Esophagus muscularis mucosa (tissue), 4 donors: ENCODE measurements around the gene ANXA5. TPM values are rescaled to one million over a fixed set of nuclear protein-coding genes. Genes with fewer than 3 reads are reported as not detected.

Experiments used
- DNase-seq: peaks from one replicate; pipeline ENCODE4 v3.0.0-alpha.2; 2017; ENCODE audit errors: extremely low spot score
- H3K27ac ChIP-seq, 4 donors: fragments of 200-600 bp; sonication (generic); replicated peaks in 1 of 4; 1 replicate in 3 of 4; 2 replicates in 1 of 4; pipeline ENCODE4 v1.5.1; 2016 to 2019; ENCODE audit warnings: mild to moderate bottlenecking in 1 of 4
- H3K27me3 ChIP-seq, 4 donors: fragments of 200-600 bp; sonication (generic); one replicate each; pipeline versions ENCODE4 v1.5.1 to v1.6.0; 2016 to 2019
- H3K36me3 ChIP-seq, 4 donors: fragments of 200-600 bp; sonication (generic); one replicate each; pipeline ENCODE4 v1.5.1; 2016 to 2019
- H3K4me1 ChIP-seq, 4 donors: fragments of 200-600 bp; sonication (generic); one replicate each; pipeline ENCODE4 v1.5.1; 2016 to 2019
- H3K4me3 ChIP-seq, 4 donors: fragments of 200-600 bp; sonication (generic); 1 replicate in 2 of 4; 2 replicates in 2 of 4; pipeline ENCODE4 v1.5.1; 2016 to 2019; ENCODE audit warnings: mild to moderate bottlenecking in 4 of 4, moderate library complexity in 1 of 4
- H3K9me3 ChIP-seq, 4 donors: fragments of 200-600 bp; sonication (generic); 1 replicate in 3 of 4; 2 replicates in 1 of 4; pipeline ENCODE4 v1.5.1; 2016 to 2019
- EP300 ChIP-seq: sonication (generic); formaldehyde crosslinking; IDR thresholded peaks from one replicate; pipeline ENCODE4 v1.6.1; 2017; ENCODE audit warnings: antibody characterized with exemption
- POLR2A ChIP-seq: fragments of 450-650 bp; IDR thresholded peaks from one replicate; pipeline ENCODE4 v1.6.1; 2017; ENCODE audit warnings: antibody characterized with exemption, moderate library complexity, mild to moderate bottlenecking, low read depth
- POLR2AphosphoS5 ChIP-seq, 2 donors: sonication (generic); formaldehyde crosslinking; IDR thresholded peaks; one replicate each; pipeline ENCODE4 v1.6.1; 2017; ENCODE audit warnings: antibody characterized with exemption in 2 of 2
- WGBS: methylation state at CpG from one replicate; pipeline ENCODE4 v1.1.5; 2018; 5-methylcytosine and 5-hydroxymethylcytosine counted together
- intact Hi-C: fragments of 100-400 bp; cut with DNase I; formaldehyde crosslinking; loops from one replicate; pipeline ENCODE4 v1.15.1; 2023
- total RNA-seq, 4 donors: library from RNA; depleted of rRNA; stranded (reverse); fragments of >200 nt; gene quantifications; one replicate each; pipeline versions ENCODE4 v1.1.0 to v1.2.1, GENCODE V29; 2016
- TF ChIP-seq, protein P1 (sequence below), 3 experiments: fragments of 200-600 bp in 2 of 3; fragments of 450-650 bp in 1 of 3; sonication (generic) in 2 of 3; IDR thresholded peaks; one replicate each; pipeline ENCODE4 v1.5.1; 2017 to 2019; ENCODE audit warnings: antibody characterized with exemption in 3 of 3, mild to moderate bottlenecking in 2 of 3, moderate library complexity in 1 of 3

Gene ANXA5
- total RNA-seq, 4 donors from 2014 or later, result 242 to 338 (median 270) TPM

DNA sequence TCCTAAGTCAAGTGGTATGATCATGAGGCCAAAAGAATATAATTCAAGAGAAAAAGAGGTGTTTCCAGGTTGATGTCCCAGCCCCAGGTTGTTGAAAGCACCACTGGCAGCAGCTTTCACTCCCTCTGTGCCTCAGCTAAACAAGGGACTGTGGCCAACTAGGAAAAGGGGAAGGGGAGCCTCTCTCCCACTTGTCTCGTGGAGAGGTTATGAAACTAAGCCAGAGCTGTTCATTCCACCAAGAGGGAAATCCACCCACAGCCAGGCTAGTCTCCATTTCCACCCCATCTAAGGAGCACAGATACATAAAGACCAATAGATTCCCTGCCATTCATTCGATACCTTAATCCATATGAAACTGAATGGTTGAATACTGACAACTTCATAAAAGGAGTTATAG is 8.1 kb downstream of the ANXA5 start:
- peaks cover 55 to 70% (median 61%) of the 10 kb centered on the region in 4 donors for H3K4me1 ChIP-seq
- no peak for DNase-seq
- WGBS, result 75% methylated on average over 2 of the region's 2 CpGs
- no peak overlapping the region for H3K4me3 ChIP-seq
- intact Hi-C loops, result no loop called here
- H3K36me3 ChIP-seq, result peaks cover 8 to 35% (median 21%) of the 10 kb centered on the region in 4 donors
- TF ChIP-seq POLR2AphosphoS5 (IDR thresholded peaks at IDR 0.05) (no peak), POLR2A (no peak), EP300 (no peak)
- TF ChIP-seq, protein P1, sequence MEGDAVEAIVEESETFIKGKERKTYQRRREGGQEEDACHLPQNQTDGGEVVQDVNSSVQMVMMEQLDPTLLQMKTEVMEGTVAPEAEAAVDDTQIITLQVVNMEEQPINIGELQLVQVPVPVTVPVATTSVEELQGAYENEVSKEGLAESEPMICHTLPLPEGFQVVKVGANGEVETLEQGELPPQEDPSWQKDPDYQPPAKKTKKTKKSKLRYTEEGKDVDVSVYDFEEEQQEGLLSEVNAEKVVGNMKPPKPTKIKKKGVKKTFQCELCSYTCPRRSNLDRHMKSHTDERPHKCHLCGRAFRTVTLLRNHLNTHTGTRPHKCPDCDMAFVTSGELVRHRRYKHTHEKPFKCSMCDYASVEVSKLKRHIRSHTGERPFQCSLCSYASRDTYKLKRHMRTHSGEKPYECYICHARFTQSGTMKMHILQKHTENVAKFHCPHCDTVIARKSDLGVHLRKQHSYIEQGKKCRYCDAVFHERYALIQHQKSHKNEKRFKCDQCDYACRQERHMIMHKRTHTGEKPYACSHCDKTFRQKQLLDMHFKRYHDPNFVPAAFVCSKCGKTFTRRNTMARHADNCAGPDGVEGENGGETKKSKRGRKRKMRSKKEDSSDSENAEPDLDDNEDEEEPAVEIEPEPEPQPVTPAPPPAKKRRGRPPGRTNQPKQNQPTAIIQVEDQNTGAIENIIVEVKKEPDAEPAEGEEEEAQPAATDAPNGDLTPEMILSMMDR (IDR thresholded peaks at IDR 0.05), result no peak
- H3K9me3 ChIP-seq, result no peaks in the 10 kb centered on the region
- peak overlapping the region in 1 of 4 donors; percentile 11 for H3K27ac ChIP-seq
- no peaks in the 10 kb centered on the region for H3K27me3 ChIP-seq

DNA sequence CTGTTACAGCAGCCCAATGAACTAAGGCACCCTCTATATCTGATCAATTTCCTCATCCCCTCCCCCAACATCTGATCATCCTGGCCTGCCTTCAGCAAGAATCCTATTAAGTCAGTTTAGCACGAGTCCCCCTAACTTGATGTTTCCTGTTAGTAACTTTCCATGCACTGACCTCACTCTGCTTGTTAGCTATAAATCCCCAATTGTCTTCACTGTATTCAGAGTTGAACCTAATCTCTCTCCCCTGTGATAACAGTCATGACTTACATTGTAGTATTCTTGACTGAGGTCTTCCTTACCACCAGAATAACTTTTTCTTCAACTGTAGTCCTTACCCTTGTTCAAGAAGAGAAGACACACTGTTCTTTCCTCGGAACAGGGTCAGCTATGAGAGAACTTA is 8.5 kb downstream of the ANXA5 start:
- Histone ChIP-seq H3K27me3 (no peaks in the 10 kb centered on the region), H3K9me3 (no peaks in the 10 kb centered on the region), H3K4me3 (no peak overlapping the region), H3K4me1 (peaks cover 51 to 65% (median 57%) of the 10 kb centered on the region in 4 donors), H3K27ac (peak overlapping the region in 1 of 4 donors; percentile 11), H3K36me3 (peaks cover 9 to 38% (median 23%) of the 10 kb centered on the region in 4 donors)
- DNase-seq, result no peak
- intact Hi-C loops, result no loop called here
- TF ChIP-seq, protein P1 (IDR thresholded peaks at IDR 0.05), result no peak
- TF ChIP-seq POLR2AphosphoS5 (IDR thresholded peaks at IDR 0.05), result no peak
- no peak for TF ChIP-seq POLR2A
- no peak for TF ChIP-seq EP300
- WGBS, result 78% methylated on average over 2 of the region's 2 CpGs

DNA sequence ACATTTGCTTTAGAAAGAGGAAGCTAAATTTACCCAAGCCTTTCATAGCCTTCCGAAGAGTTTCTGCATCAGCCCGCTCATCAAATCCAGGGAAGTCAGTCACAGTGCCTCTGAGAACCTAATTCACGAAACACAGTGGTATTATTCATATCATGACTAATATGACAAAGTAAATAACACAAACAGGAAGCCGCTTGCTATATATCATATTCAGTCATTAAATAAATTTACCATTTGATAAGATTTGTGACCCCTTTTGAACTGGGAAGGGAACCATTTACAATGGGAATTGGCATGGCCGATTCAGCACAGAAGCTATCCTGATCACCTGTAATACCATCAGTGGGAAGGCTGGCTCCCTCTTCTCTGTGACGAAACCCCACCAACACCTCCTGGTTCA is 10.5 kb downstream of the ANXA5 start:
- DNase-seq, result no peak
- TF ChIP-seq POLR2A, result no peak
- TF ChIP-seq, protein P1 (IDR thresholded peaks at IDR 0.05), result no peak
- TF ChIP-seq POLR2AphosphoS5 (IDR thresholded peaks at IDR 0.05), result no peak
- TF ChIP-seq EP300, result no peak
- WGBS, result 92% methylated on average over 6 of the region's 6 CpGs
- Histone ChIP-seq H3K27ac (no peak overlapping the region), H3K4me1 (peaks cover 32 to 45% (median 38%) of the 10 kb centered on the region in 4 donors), H3K4me3 (no peak overlapping the region), H3K9me3 (no peaks in the 10 kb centered on the region), H3K36me3 (peaks cover 23 to 58% (median 37%) of the 10 kb centered on the region in 4 donors), H3K27me3 (no peaks in the 10 kb centered on the region)
- intact Hi-C loops, result no loop called here

DNA sequence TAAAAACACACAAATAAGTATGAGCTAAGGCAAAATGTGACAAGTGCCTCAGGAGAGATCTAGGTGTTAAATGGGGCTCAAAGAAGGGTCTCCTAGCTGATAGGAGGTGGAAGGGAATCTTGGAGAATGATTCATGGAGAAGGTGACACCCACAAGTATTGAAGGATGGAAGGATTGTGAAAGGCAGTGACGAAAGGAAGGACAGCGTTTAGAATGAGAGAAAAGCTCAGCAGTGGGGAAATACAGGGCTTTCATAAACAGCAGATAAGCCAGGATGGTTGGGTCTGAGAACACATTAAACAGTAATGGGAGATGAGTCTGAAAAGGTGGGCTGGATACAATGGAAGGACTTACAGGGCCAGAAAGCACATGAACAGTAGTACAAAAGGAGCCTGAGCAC is 11.5 kb downstream of the ANXA5 start:
- peaks cover 23 to 35% (median 28%) of the 10 kb centered on the region in 4 donors for H3K4me1 ChIP-seq
- 91% methylated on average over 2 of the region's 2 CpGs for WGBS
- H3K27me3 ChIP-seq, result no peaks in the 10 kb centered on the region
- H3K4me3 ChIP-seq, result no peak overlapping the region
- no peak overlapping the region for H3K27ac ChIP-seq
- intact Hi-C loops, result no loop called here
- DNase-seq, result no peak
- H3K36me3 ChIP-seq, result peaks cover 33 to 68% (median 47%) of the 10 kb centered on the region in 4 donors
- TF ChIP-seq EP300 (no peak), POLR2A (no peak), POLR2AphosphoS5 (IDR thresholded peaks at IDR 0.05) (no peak)
- TF ChIP-seq, protein P1 (IDR thresholded peaks at IDR 0.05), result no peak
- H3K9me3 ChIP-seq, result no peaks in the 10 kb centered on the region

DNA sequence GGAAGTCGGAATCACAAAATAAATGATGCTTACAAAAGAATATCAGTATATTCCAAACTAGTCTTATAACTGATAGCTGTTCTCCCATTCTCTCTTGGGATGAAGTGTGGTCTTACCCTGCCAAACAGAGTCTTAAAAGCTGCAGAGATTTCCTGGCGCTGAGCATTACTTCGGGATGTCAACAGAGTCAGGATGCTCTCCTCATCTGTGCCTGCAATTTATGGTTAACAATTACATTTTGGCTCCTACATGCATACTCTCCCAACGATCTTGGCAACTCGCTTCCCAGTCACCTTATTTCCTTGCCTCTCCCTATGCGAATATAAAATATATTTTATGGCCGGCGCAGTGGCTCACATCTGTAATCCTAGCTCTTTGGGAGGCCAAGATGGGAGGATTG is 12.2 kb downstream of the ANXA5 start:
- intact Hi-C loops, result no loop called here
- no peaks in the 10 kb centered on the region for H3K27me3 ChIP-seq
- H3K27ac ChIP-seq, result no peak overlapping the region
- H3K4me3 ChIP-seq, result no peak overlapping the region
- TF ChIP-seq POLR2AphosphoS5 (IDR thresholded peaks at IDR 0.05) (no peak), EP300 (no peak), POLR2A (no peak)
- TF ChIP-seq, protein P1 (IDR thresholded peaks at IDR 0.05), result no peak
- no peaks in the 10 kb centered on the region for H3K9me3 ChIP-seq
- DNase-seq, result no peak
- H3K36me3 ChIP-seq, result peaks cover 36 to 75% (median 54%) of the 10 kb centered on the region in 4 donors
- H3K4me1 ChIP-seq, result peaks cover 16 to 28% (median 21%) of the 10 kb centered on the region in 4 donors
- 89% methylated on average over 8 of the region's 8 CpGs for WGBS
